Spleen (tissue), 11 donors: ENCODE results near the gene PIR. TPM values are rescaled to one million over a fixed set of nuclear protein-coding genes. Genes with fewer than 3 reads are reported as not detected.

Experiments
- DNase-seq: peaks from one replicate; pipeline ENCODE4 v3.0.0-alpha.2; 2020
- H3K27ac ChIP-seq, 8 donors: fragments of 200-600 bp; sonication (generic) in 7 of 8; 1 replicate in 4 of 8; 2 replicates in 4 of 8; pipeline versions ENCODE4 v1.5.0 to v1.8.0; 2016 to 2021; ENCODE audit warnings: inconsistent platforms in 4 of 8, mild to moderate bottlenecking in 4 of 8, moderate library complexity in 1 of 8
- H3K27me3 ChIP-seq, 7 donors: fragments of 200-600 bp; sonication (generic) in 6 of 7; replicated peaks in 1 of 7; 1 replicate in 4 of 7; 2 replicates in 3 of 7; pipeline versions ENCODE4 v1.5.0 to v1.8.0; 2016 to 2021; ENCODE audit warnings: inconsistent platforms in 3 of 7, mild to moderate bottlenecking in 1 of 7
- H3K36me3 ChIP-seq, 6 donors: fragments of 200-600 bp; sonication (generic) in 5 of 6; 1 replicate in 4 of 6; 2 replicates in 2 of 6; pipeline versions ENCODE4 v1.5.0 to v1.8.0; 2016 to 2021; ENCODE audit warnings: inconsistent platforms in 2 of 6
- H3K4me1 ChIP-seq, 6 donors: fragments of 200-600 bp; sonication (generic) in 5 of 6; 1 replicate in 3 of 6; 2 replicates in 3 of 6; pipeline versions ENCODE4 v1.5.0 to v1.8.0; 2016 to 2021; ENCODE audit warnings: inconsistent platforms in 3 of 6
- H3K4me3 ChIP-seq, 8 donors: fragments of 200-600 bp; sonication (generic) in 7 of 8; 1 replicate in 4 of 8; 2 replicates in 4 of 8; pipeline versions ENCODE4 v1.5.0 to v1.8.0; 2016 to 2021; ENCODE audit warnings: inconsistent platforms in 4 of 8, mild to moderate bottlenecking in 4 of 8, moderate library complexity in 2 of 8
- H3K9me3 ChIP-seq, 8 donors: fragments of 200-600 bp; sonication (generic) in 7 of 8; 1 replicate in 4 of 8; 2 replicates in 4 of 8; pipeline versions ENCODE4 v1.5.0 to v1.8.0; 2016 to 2021; ENCODE audit warnings: inconsistent platforms in 4 of 8
- CTCF ChIP-seq, 11 experiments: fragments of 200-600 bp in 7 of 11; fragments of 450-650 bp in 4 of 11; sonication (generic) in 4 of 11; IDR thresholded peaks in 8 of 11; conservative IDR thresholded peaks in 3 of 11; 1 replicate in 7 of 11; 2 replicates in 4 of 11; pipeline versions ENCODE4 v1.4.0 to v1.8.0; 2016 to 2021; ENCODE audit warnings: antibody characterized with exemption in 11 of 11, inconsistent platforms in 4 of 11, mild to moderate bottlenecking in 1 of 11
- POLR2A ChIP-seq, 3 donors: fragments of 450-650 bp; IDR thresholded peaks; one replicate each; pipeline ENCODE4 v1.5.1; 2017; ENCODE audit warnings: antibody characterized with exemption in 3 of 3, mild to moderate bottlenecking in 1 of 3
- POLR2AphosphoS5 ChIP-seq, 3 donors: sonication (generic); formaldehyde crosslinking; IDR thresholded peaks; one replicate each; pipeline ENCODE4 v1.5.1; 2017; ENCODE audit warnings: antibody characterized with exemption in 3 of 3
- WGBS, 5 donors: extraction: QIAGEN DNeasy Blood & Tissue Kit in 3 of 5; methylation state at CpG; one replicate each; pipeline versions ENCODE4 v1.1.5 to v1.1.7; 2013 to 2018; 5-methylcytosine and 5-hydroxymethylcytosine counted together
- intact Hi-C: fragments of 100-400 bp; cut with DNase I; formaldehyde crosslinking; loops from one replicate; pipeline ENCODE4 v1.15.0; 2023; ENCODE audit warnings: low total_unique reads
- polyA plus RNA-seq, 3 donors: library from polyadenylated mRNA; stranded (reverse); fragments of 200-250 nt; gene quantifications; one replicate each; pipeline ENCODE4 v1.2.1, GENCODE V29; 2013
- total RNA-seq, 7 donors: library from RNA; depleted of rRNA in 3 of 7; stranded (reverse); fragments of >200 nt in 3 of 7; fragmentation: NEBNext Ultra II Directional in 4 of 7; extraction: Animal tissue kit (Norgen Biotek cat#: 25700) in 4 of 7; gene quantifications; one replicate each; pipeline versions ENCODE4 v1.1.0 to v1.2.1, GENCODE V29; 2016 to 2021
- donor health status: healthy with polysubstance abuse.
- donor health status: DM: no; HTN: no; CAD: no; lungs with moderate emphysema.
- donor health status: DM: no; HTN: no; CAD: no.
- donor health status: Bipolar disorder and iron deficiency.
- donor health status: healthy.
- donor health status: DM: no; HTN: no; CAD: no.
- donor health status: DM: yes; HTN: yes; CAD: no.

The PIR gene
- total and polyA plus RNA-seq, 10 donors: 12.4 to 30.8 (median 24.2) TPM

DNA sequence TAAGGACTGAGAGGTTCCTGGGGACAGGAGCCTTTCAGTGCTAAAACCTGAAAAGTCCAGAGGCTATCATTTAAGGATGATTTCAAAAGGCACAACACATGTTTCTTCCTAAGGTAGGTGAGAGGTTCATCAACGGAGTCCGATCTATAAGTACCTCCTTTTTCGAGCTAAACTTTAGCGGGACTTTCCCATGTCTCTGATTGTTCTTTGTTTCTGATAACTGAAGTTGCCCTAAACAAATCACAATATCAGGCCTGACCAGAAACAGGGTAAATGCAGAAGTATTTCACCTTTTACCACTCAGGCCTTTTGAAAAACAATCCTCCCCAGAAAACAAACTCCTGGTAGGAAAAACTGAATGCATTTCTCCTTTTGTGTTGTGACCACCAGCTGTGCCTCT is 17.6 kb downstream of the PIR start:
- Histone ChIP-seq H3K4me1 (no peaks in the 10 kb centered on the region), H3K27me3 (no peaks in the 10 kb centered on the region), H3K9me3 (no peaks in the 10 kb centered on the region), H3K4me3 (no peak overlapping the region), H3K36me3 (no peaks in the 10 kb centered on the region), H3K27ac (peak overlapping the region in 3 of 8 donors; percentile 1 to 36 (median 18))
- TF ChIP-seq POLR2A (IDR thresholded peaks at IDR 0.05) (no peak), POLR2AphosphoS5 (IDR thresholded peaks at IDR 0.05) (no peak), CTCF (IDR thresholded peaks at IDR 0.05 in 8 of 11, conservative IDR thresholded peaks at IDR 0.05 in 3 of 11) (no peak)
- intact Hi-C loops: no loop called here
- no peak for DNase-seq
- 66 to 88% (median 79%) methylated on average over 4 of the region's 4 CpGs for WGBS, 5 donors

GRCh38 chrX:15475021-15475420 is 18.1 kb downstream of the PIR start:
- Histone ChIP-seq H3K4me1 (no peaks in the 10 kb centered on the region), H3K36me3 (no peaks in the 10 kb centered on the region), H3K4me3 (no peak overlapping the region), H3K27ac (peak overlapping the region in 3 of 8 donors; percentile 1 to 36 (median 18)), H3K27me3 (no peaks in the 10 kb centered on the region), H3K9me3 (no peaks in the 10 kb centered on the region)
- intact Hi-C loops: no loop called here
- no peak for TF ChIP-seq POLR2A (IDR thresholded peaks at IDR 0.05)
- 65 to 91% (median 77%) methylated on average over 5 of the region's 5 CpGs for WGBS, 5 donors
- DNase-seq: no peak

GRCh38 chrX:15474028-15474427 is 19.1 kb downstream of the PIR start:
- no peaks in the 10 kb centered on the region for H3K36me3 ChIP-seq
- H3K27ac ChIP-seq: no peak overlapping the region
- H3K9me3 ChIP-seq: no peaks in the 10 kb centered on the region
- H3K4me1 ChIP-seq: no peaks in the 10 kb centered on the region
- WGBS, 5 donors: 69 to 96% (median 93%) methylated on average over 4 of the region's 4 CpGs
- intact Hi-C loops: no loop called here
- H3K4me3 ChIP-seq: no peak overlapping the region
- DNase-seq: no peak
- no peaks in the 10 kb centered on the region for H3K27me3 ChIP-seq
- TF ChIP-seq POLR2A (IDR thresholded peaks at IDR 0.05): no peak
- TF ChIP-seq POLR2AphosphoS5 (IDR thresholded peaks at IDR 0.05): no peak
- TF ChIP-seq CTCF (IDR thresholded peaks at IDR 0.05 in 8 of 11, conservative IDR thresholded peaks at IDR 0.05 in 3 of 11): no peak

DNA sequence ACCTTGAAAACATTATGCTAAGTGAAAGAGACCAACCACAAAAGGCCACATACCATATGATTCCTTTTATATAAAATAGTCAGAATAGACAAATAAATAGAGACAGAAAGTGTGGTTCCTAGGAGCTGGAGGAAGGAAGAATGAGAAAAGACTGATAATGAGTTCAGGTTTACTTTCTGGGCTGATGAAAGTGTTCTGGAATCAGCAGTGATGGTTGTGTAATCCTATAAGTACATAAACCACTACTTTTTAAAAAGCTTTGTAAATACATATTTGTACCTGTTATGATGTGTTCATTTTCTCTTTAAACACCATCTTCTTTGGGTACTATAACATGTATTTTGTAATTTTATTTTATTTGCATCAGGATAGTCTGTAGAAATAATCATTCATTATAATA is 20.6 kb downstream of the PIR start:
- intact Hi-C loops: no loop called here
- Histone ChIP-seq H3K4me3 (no peak overlapping the region), H3K9me3 (no peaks in the 10 kb centered on the region), H3K4me1 (no peaks in the 10 kb centered on the region), H3K27me3 (no peaks in the 10 kb centered on the region), H3K36me3 (no peaks in the 10 kb centered on the region), H3K27ac (no peak overlapping the region)
- DNase-seq: no peak
- TF ChIP-seq POLR2A (IDR thresholded peaks at IDR 0.05): no peak
- TF ChIP-seq POLR2AphosphoS5 (IDR thresholded peaks at IDR 0.05): no peak
- TF ChIP-seq CTCF (IDR thresholded peaks at IDR 0.05 in 8 of 11, conservative IDR thresholded peaks at IDR 0.05 in 3 of 11): no peak

DNA sequence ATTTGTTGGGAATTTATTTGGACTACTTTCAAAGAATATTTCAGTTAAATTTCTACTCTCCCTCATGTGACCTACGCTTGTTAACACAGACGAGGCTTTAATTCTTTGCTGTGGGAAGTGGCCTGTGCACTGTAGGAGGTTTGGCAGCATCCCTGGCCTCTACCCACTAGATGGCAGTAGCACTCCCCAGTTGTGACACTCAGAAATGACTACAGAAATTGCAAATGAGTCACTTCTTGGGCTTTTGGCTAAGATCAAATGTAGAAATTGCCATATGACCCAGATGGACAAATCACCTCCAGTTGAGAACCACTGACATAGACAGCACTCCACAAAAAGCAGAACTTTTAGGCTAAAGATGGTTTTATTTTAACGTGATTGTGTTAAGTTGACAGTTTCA is 22.1 kb downstream of the PIR start:
- WGBS, 5 donors: 8 to 28% (median 15%) methylated on average over 3 of the region's 3 CpGs
- no peak for DNase-seq
- intact Hi-C loops: no loop called here
- Histone ChIP-seq H3K4me1 (no peaks in the 10 kb centered on the region), H3K4me3 (no peak overlapping the region), H3K9me3 (no peaks in the 10 kb centered on the region), H3K27ac (no peak overlapping the region), H3K36me3 (no peaks in the 10 kb centered on the region), H3K27me3 (peaks cover 0 to 7% (median 0%) of the 10 kb centered on the region in 7 donors)
- TF ChIP-seq POLR2A (IDR thresholded peaks at IDR 0.05): no peak
- peak; percentile 34 to 79 (median 72) for TF ChIP-seq CTCF (IDR thresholded peaks at IDR 0.05 in 8 of 11, conservative IDR thresholded peaks at IDR 0.05 in 3 of 11)
